ENCODE measurements around the gene KLK14. TPM values are rescaled to one million over a fixed set of nuclear protein-coding genes. Genes with fewer than 3 reads are reported as not detected.

KLK14 gene
- polyA plus RNA-seq, 1 experiment, result 0.06 TPM

DNA sequence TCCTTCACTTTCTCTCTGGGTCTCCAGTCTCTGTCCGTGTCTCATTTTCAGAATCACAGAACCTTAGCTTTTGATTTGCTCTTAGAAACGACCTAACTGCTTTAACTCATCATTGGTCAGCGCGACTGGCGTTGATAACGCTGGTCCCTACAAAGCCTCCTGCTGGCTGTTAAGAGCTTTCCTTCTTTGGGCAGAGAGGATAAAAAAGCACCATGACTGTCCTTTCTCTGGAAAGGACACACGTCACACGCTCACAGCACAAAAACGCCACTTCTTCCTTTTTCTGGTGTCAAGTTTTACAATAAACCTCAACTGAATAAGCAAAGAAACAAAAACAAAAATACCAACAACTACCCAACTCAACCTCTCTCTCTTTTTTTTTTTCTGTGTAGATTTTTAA lies 46.2 kb downstream of the KLK14 start:
- H3K27me3 ChIP-seq (ENCODE audit: control insufficient read depth, insufficient read depth, low read length), result no peaks in the 10 kb centered on the region
- no peaks in the 10 kb centered on the region for H3K36me3 ChIP-seq (ENCODE audit: control insufficient read depth, insufficient read depth, low read length)
- no peak for DNase-seq (ENCODE audit: low read depth)
- H3K4me3 ChIP-seq (ENCODE audit: low read depth, low read length), result no peak overlapping the region
- TF ChIP-seq, protein P1, sequence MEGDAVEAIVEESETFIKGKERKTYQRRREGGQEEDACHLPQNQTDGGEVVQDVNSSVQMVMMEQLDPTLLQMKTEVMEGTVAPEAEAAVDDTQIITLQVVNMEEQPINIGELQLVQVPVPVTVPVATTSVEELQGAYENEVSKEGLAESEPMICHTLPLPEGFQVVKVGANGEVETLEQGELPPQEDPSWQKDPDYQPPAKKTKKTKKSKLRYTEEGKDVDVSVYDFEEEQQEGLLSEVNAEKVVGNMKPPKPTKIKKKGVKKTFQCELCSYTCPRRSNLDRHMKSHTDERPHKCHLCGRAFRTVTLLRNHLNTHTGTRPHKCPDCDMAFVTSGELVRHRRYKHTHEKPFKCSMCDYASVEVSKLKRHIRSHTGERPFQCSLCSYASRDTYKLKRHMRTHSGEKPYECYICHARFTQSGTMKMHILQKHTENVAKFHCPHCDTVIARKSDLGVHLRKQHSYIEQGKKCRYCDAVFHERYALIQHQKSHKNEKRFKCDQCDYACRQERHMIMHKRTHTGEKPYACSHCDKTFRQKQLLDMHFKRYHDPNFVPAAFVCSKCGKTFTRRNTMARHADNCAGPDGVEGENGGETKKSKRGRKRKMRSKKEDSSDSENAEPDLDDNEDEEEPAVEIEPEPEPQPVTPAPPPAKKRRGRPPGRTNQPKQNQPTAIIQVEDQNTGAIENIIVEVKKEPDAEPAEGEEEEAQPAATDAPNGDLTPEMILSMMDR (IDR thresholded peaks at IDR 0.05; ENCODE audit: insufficient read depth, low read depth, low read length), result no peak
- CTCF ChIA-PET, result no interaction called here
- POLR2A ChIA-PET, result no interaction called here

DNA sequence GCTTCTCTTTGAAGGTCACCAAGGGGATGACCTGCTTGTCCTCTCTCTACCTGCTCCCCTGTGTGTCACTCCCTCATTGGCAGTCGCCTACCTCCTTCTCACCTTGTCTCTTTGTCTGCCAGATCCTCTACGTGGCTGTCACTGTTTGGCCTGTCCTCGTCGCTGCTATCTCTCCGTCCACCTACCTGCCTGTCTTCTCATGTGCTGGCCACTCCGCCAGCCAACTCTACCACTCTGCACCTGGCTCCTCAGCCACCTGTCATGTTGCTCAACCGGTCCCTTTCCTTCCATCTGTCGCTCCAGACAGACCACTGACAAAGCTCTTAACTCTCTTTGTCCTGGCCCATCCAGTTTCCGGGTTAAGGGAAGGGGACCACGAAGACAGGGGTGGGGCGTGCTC lies 48.0 kb downstream of the KLK14 start, which contains the start of gene KLK12:
KLK12 (minus strand) TSS at position 299 of the 400 bp plus-strand sequence. CDS start 381 bp downstream, outside the sequence.
- POLR2A ChIA-PET, result no interaction called here
- CTCF ChIA-PET, result interaction anchor here (0.9 kb wide), 1 partner anchor 14 kb away, joined by 3 read pairs; no protein-coding TSS in a partner anchor

DNA sequence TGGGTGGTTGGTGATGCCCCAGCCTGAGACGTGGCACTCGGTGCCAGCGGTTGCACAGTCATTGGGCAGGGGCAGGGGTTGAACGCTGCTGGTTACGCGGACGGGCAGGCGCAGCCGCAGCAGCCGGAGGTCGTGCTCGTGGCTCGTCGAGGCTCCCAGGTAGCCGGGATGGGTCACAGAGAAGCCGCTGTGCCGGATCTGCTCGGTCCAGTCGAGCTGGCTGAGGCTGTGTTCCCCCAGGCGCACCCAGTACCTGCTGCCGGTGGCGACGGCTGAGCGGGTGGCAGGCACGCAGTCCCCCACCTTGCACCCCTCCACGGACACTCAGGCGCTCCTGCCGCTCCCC lies 50.8 kb downstream of the KLK14 start:
- DNase-seq (ENCODE audit: low read depth), result no peak
- no peak overlapping the region for H3K4me3 ChIP-seq (ENCODE audit: low read depth, low read length)

More for the DNA sequence above, 48.0 kb downstream of the KLK14 start, which contains the start of gene KLK12:
- no peaks in the 10 kb centered on the region for H3K36me3 ChIP-seq (ENCODE audit: control insufficient read depth, insufficient read depth, low read length)
- no peak within 1 kb of the TSS for H3K4me3 ChIP-seq (ENCODE audit: low read depth, low read length)
- TF ChIP-seq, protein P1 (IDR thresholded peaks at IDR 0.05; ENCODE audit: insufficient read depth, low read depth, low read length), result no peak
- H3K27me3 ChIP-seq (ENCODE audit: control insufficient read depth, insufficient read depth, low read length), result no peaks in the 10 kb centered on the region
- no peak for DNase-seq (ENCODE audit: low read depth)

DNA sequence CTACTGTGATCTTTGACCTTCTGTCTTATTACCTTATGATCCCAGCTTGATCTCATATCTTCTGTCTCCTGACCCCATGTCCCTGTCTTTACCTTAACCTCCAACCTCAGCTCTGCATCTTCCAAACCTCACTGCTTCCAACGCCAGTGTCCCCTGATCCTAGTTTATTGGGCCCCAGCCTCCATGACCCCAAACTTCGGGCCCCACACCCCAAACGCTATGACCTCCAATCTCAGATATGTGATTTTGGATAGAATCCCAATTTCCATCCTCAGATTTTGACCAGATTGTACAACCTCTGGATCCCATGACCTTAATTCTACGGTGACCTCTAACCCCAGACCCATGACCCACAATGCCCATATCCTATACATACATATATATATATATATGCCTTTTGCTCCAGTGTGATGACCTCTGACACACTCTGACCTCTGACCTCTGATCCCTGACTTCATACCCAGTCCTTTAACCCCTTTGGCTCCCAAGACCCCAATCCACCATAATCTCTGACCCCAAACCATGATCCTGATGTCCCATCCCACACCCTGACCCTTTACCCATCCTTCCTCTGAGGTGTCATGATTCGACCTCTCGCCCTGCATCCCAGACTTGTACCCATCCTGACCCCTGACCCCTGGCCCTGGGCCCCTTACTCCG lies 51.3 kb downstream of the KLK14 start:
- CTCF ChIA-PET, result no interaction called here
- no peak overlapping the region for H3K4me3 ChIP-seq (ENCODE audit: low read depth, low read length)
- TF ChIP-seq, protein P1 (IDR thresholded peaks at IDR 0.05; ENCODE audit: insufficient read depth, low read depth, low read length), result no peak
- POLR2A ChIA-PET, result no interaction called here
- H3K27me3 ChIP-seq (ENCODE audit: control insufficient read depth, insufficient read depth, low read length), result no peaks in the 10 kb centered on the region
- DNase-seq (ENCODE audit: low read depth), result no peak
- no peaks in the 10 kb centered on the region for H3K36me3 ChIP-seq (ENCODE audit: control insufficient read depth, insufficient read depth, low read length)

More for the DNA sequence above, 50.8 kb downstream of the KLK14 start:
- TF ChIP-seq, protein P1 (IDR thresholded peaks at IDR 0.05; ENCODE audit: insufficient read depth, low read depth, low read length), result no peak
- ChIA-PET POLR2A (no interaction called here), CTCF (no interaction called here)
- Histone ChIP-seq H3K36me3 (ENCODE audit: control insufficient read depth, insufficient read depth, low read length) (no peaks in the 10 kb centered on the region), H3K27me3 (ENCODE audit: control insufficient read depth, insufficient read depth, low read length) (no peaks in the 10 kb centered on the region)

DNA sequence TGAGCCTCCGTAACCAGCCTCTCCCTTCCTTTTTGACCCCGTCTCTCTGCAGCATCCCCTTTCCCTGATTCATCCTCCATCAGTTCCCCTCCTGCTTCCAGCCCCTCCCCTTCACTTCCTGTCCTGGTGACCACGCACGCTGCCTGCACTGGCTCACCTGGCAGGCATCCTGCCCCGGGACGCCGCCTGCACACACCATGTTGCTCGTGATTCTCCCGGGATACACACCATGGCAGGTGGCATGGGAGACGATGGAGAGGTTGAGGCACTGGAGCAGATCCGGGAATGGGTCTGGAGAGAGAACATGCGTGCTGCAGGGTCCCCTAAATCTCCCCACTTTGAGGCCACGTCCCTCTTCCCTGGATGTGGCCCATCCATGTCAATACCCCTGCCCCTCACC lies 52.1 kb downstream of the KLK14 start:
- POLR2A ChIA-PET, result no interaction called here

More for the DNA sequence above, 52.1 kb downstream of the KLK14 start:
- Histone ChIP-seq H3K4me3 (ENCODE audit: low read depth, low read length) (no peak overlapping the region), H3K36me3 (ENCODE audit: control insufficient read depth, insufficient read depth, low read length) (no peaks in the 10 kb centered on the region), H3K27me3 (ENCODE audit: control insufficient read depth, insufficient read depth, low read length) (no peaks in the 10 kb centered on the region)
- DNase-seq (ENCODE audit: low read depth), result no peak
- CTCF ChIA-PET, result no interaction called here
- TF ChIP-seq, protein P1 (IDR thresholded peaks at IDR 0.05; ENCODE audit: insufficient read depth, low read depth, low read length), result no peak
